K562 (cell line): Measurements from ENCODE around the gene PIP4K2A. TPM values are rescaled to one million over a fixed set of nuclear protein-coding genes. Genes with fewer than 3 reads are reported as not detected.

Experiments
- ATAC-seq: fragments of 200-7000 bp; cut with Tn5 transposase; 3 replicates; pipeline ENCODE4 v1.9.1; 2020; ENCODE audit warnings: moderate library complexity
- BruUV-seq: library from RNA; stranded (reverse); fragments of 400-500 nt; replicated peaks from 2 replicates; lab custom pipeline; 2021; lab: Mats Ljungman, UMichigan
- CTCF ChIA-PET: fragments of 300-600 bp; formaldehyde crosslinking; extraction: SDS; loops from one replicate; lab custom pipeline; 2021; ENCODE audit warnings: low intra/inter-chr PET ratio; lab: Yijun Ruan, JAX
- POLR2A ChIA-PET: fragments of 300-600, 350-650 bp; sonication (Branson Sonifier 250); formaldehyde crosslinking; extraction: SDS; loops from one replicate; lab custom pipeline; 2021; ENCODE audit warnings: antibody characterized with exemption, inconsistent platforms; lab: Yijun Ruan, JAX
- DNase-seq, 4 experiments: peaks; one replicate each; pipeline versions ENCODE4 v3.0.0 to v3.0.0-alpha.2; 2011 to 2018; ENCODE audit warnings: low spot score in 3 of 4, mixed read lengths in 3 of 4; ENCODE audit errors: extremely low read depth in 1 of 4
- FAIRE-seq: peaks from 2 replicates; lab custom pipeline; 2011; peaks lifted over from hg19 to GRCh38; lab: Jason Lieb, UNC
- H2AFZ ChIP-seq: 2 replicates; pipeline ENCODE4 v1.6.0; 2011; ENCODE audit warnings: low read depth, low read length, control low read depth, inconsistent platforms
- H3K27ac ChIP-seq: fragments of 200-600 bp; 3 replicates; pipeline ENCODE4 v1.8.0; 2011; ENCODE audit warnings: low read depth, mild to moderate bottlenecking, control low read depth, inconsistent platforms, low read length, moderate library complexity, mixed read lengths; ENCODE audit errors: extremely low read depth
- H3K27me3 ChIP-seq, 2 experiments: fragments of 300-600 bp in 1 of 2; 2 replicates in 1 of 2; 3 replicates in 1 of 2; pipeline versions ENCODE4 v1.6.0 to v1.8.0; 2011; ENCODE audit warnings: inconsistent platforms in 2 of 2, low read length in 2 of 2, mild to moderate bottlenecking in 1 of 2, mixed read lengths in 1 of 2, moderate library complexity in 1 of 2; ENCODE audit not compliant: control insufficient read depth in 2 of 2, insufficient read depth in 2 of 2
- H3K36me3 ChIP-seq: fragments of 300-600 bp; 3 replicates; pipeline ENCODE4 v1.8.0; 2011; ENCODE audit warnings: mild to moderate bottlenecking, low read length, inconsistent platforms; ENCODE audit not compliant: control insufficient read depth, insufficient read depth
- H3K4me1 ChIP-seq, 2 experiments: fragments of 200-600 bp in 1 of 2; replicated peaks in 1 of 2; 2 replicates in 1 of 2; 3 replicates in 1 of 2; pipeline versions ENCODE4 v1.5.1 to v1.8.0; 2011; ENCODE audit warnings: inconsistent platforms in 2 of 2, low read length in 2 of 2, mild to moderate bottlenecking in 1 of 2, mixed read lengths in 1 of 2, moderate library complexity in 1 of 2; ENCODE audit not compliant: control insufficient read depth in 2 of 2, insufficient read depth in 2 of 2
- H3K4me2 ChIP-seq: 2 replicates; pipeline ENCODE4 v1.6.1; 2011; ENCODE audit warnings: low read length, control low read depth, inconsistent platforms, mixed read lengths; ENCODE audit not compliant: insufficient read depth
- H3K4me3 ChIP-seq: fragments of 200-600 bp; sonication (generic), shearing (Covaris generic); 2 replicates; pipeline ENCODE4 v1.5.1; 2016; ENCODE audit warnings: control low read depth, inconsistent platforms
- H3K79me2 ChIP-seq: fragments of 200-600 bp; 3 replicates; pipeline ENCODE4 v1.8.0; 2011; ENCODE audit warnings: low read length, inconsistent platforms; ENCODE audit not compliant: control insufficient read depth, insufficient read depth
- H3K9ac ChIP-seq, 2 experiments: 2 replicates each; pipeline versions ENCODE4 v1.6.0 to v1.6.1; 2011; ENCODE audit warnings: low read depth in 2 of 2, low read length in 2 of 2, control low read depth in 1 of 2, inconsistent platforms in 1 of 2, mild to moderate bottlenecking in 1 of 2, mixed read lengths in 1 of 2; ENCODE audit not compliant: insufficient read depth in 1 of 2
- H3K9me1 ChIP-seq: one replicate; pipeline ENCODE4 v1.6.0; 2011; ENCODE audit warnings: inconsistent platforms, mild to moderate bottlenecking, low read length, moderate library complexity; ENCODE audit not compliant: control insufficient read depth, insufficient read depth
- H3K9me3 ChIP-seq: replicated peaks from 2 replicates; pipeline ENCODE4 v1.5.1; 2011; ENCODE audit warnings: low read depth, low read length, inconsistent platforms; ENCODE audit not compliant: control insufficient read depth, insufficient read depth
- H4K20me1 ChIP-seq: replicated peaks from 2 replicates; pipeline ENCODE4 v1.6.1; 2011; ENCODE audit warnings: low read length, inconsistent platforms, mixed read lengths; ENCODE audit not compliant: control insufficient read depth, insufficient read depth
- AFF4 ChIP-seq: sonication (generic); formaldehyde crosslinking; IDR thresholded peaks from 2 replicates; pipeline ENCODE4 v1.8.0; 2023; ENCODE audit warnings: mild to moderate bottlenecking, missing genetic modification reagents
- BACH1 ChIP-seq: fragments of 200-800 bp; sonication (Bioruptor generic); IDR thresholded peaks from 2 replicates; pipeline ENCODE4 v1.6.1; 2016; ENCODE audit warnings: missing genetic modification characterization, missing compliant biosample characterization
- CTBP1 ChIP-seq: fragments of 450-650 bp; IDR thresholded peaks from 2 replicates; pipeline ENCODE4 v1.6.1; 2016; ENCODE audit warnings: borderline replicate concordance
- DLX4 ChIP-seq: fragments of 250-450 bp; sonication (Bioruptor Pico); IDR thresholded peaks from 2 replicates; pipeline ENCODE4 v1.6.1; 2021; ENCODE audit warnings: mild to moderate bottlenecking
- DNMT1 ChIP-seq: fragments of 450-650 bp; IDR thresholded peaks from 2 replicates; pipeline ENCODE4 v1.6.1; 2016; ENCODE audit warnings: antibody characterized with exemption, mild to moderate bottlenecking
- EP400 ChIP-seq: fragments of 450-650 bp; IDR thresholded peaks from 2 replicates; pipeline ENCODE4 v1.6.1; 2017; ENCODE audit warnings: antibody characterized with exemption, mild to moderate bottlenecking, moderate library complexity
- HINFP ChIP-seq: fragments of 450-650 bp; conservative IDR thresholded peaks from 2 replicates; pipeline ENCODE4 v1.6.1; 2016; ENCODE audit warnings: missing genetic modification characterization, low read depth, mild to moderate bottlenecking, control low read depth, missing compliant biosample characterization
- HLTF ChIP-seq: fragments of 450-650 bp; IDR thresholded peaks from 2 replicates; pipeline ENCODE4 v1.6.1; 2016
- KDM4B ChIP-seq, 2 experiments: fragments of 450-650 bp in 1 of 2; sonication (generic) in 1 of 2; IDR thresholded peaks; 2 replicates each; pipeline ENCODE4 v1.6.1; 2016 to 2017; ENCODE audit warnings: borderline replicate concordance in 2 of 2, antibody characterized with exemption in 1 of 2, low read depth in 1 of 2, mild to moderate bottlenecking in 1 of 2
- MXI1 ChIP-seq: IDR thresholded peaks from 2 replicates; pipeline ENCODE4 v1.6.1; 2011; ENCODE audit warnings: low read depth, mild to moderate bottlenecking, improper control_type of control experiment, low read length
- NR2C1 ChIP-seq, 2 experiments: fragments of 450-650 bp; IDR thresholded peaks; 2 replicates each; pipeline ENCODE4 v1.6.1; 2017; ENCODE audit warnings: mild to moderate bottlenecking in 2 of 2, antibody characterized with exemption in 1 of 2, inconsistent platforms in 1 of 2, missing compliant biosample characterization in 1 of 2, missing genetic modification characterization in 1 of 2
- ZNF175 ChIP-seq: fragments of 200-800 bp; sonication (Bioruptor generic); IDR thresholded peaks from 2 replicates; pipeline ENCODE4 v1.6.1; 2016; ENCODE audit warnings: low read depth, mild to moderate bottlenecking, missing genetic modification characterization, missing compliant biosample characterization
- WGBS: fragments of 100-300 bp; shearing (Covaris generic); methylation state at CpG from one replicate; pipeline ENCODE4 v1.1.6; 2016; ENCODE audit warnings: low coverage, mixed read lengths; ENCODE audit not compliant: insufficient coverage; ENCODE audit errors: missing lambda C conversion rate; 5-methylcytosine and 5-hydroxymethylcytosine counted together
- in situ Hi-C: fragments of 300-500 bp; cut with MboI; formaldehyde crosslinking; loops from 4 replicates; pipeline ENCODE4 v1.15.0; 2018; ENCODE audit warnings: inconsistent platforms, mixed read lengths
- intact Hi-C: fragments of 100-400 bp; cut with micrococcal nuclease; formaldehyde crosslinking; loops from 2 replicates; pipeline ENCODE4 v1.14.2; 2022
- polyA plus RNA-seq, 8 experiments: library from polyadenylated mRNA; depleted of rRNA in 4 of 8; stranded (reverse) in 5 of 8; unstranded in 3 of 8; fragments of >200 nt; fragmentation: Nextera tagmentation in 2 of 8; fragmentation: Illumina TruSeq in 1 of 8; extraction: Ambion mirVana in 2 of 8; extraction: Trizol in 1 of 8; gene quantifications; 2 replicates each; pipeline versions ENCODE4 v1.2.1 to v1.2.3, GENCODE V29; 2011 to 2014; ENCODE audit warnings: inconsistent platforms in 1 of 8, missing spikeins in 1 of 8
- total RNA-seq, 7 experiments: library from RNA; depleted of rRNA in 6 of 7; stranded (reverse); fragments of >200 nt in 6 of 7; fragmentation: Illumina TruSeq in 2 of 7; extraction: Trizol in 2 of 7; gene quantifications; 2 replicates each; pipeline versions ENCODE4 v1.2.1 to v1.2.3, GENCODE V29; 2011 to 2021; ENCODE audit warnings: low replicate concordance in 1 of 7

The PIP4K2A gene
- total and polyA plus RNA-seq, 9 of the 15 experiments (the other 6 are each of a cell fraction or from before 2014, with no cell fraction given), result 35.6 to 117 (median 71.9) TPM

GRCh38 chr10:22611425-22612115, 102.8 kb downstream of the PIP4K2A start (continued):
- no peak for TF ChIP-seq HINFP (tag)
- TF ChIP-seq BACH1, result no peak

GRCh38 chr10:22610610-22611009, 103.8 kb downstream of the PIP4K2A start:
- H3K4me2 ChIP-seq, result no peak overlapping the region
- H3K27ac ChIP-seq, result no peak overlapping the region
- H3K4me3 ChIP-seq, result no peak overlapping the region
- POLR2A ChIA-PET, result no interaction called here
- no peak overlapping the region for H2AFZ ChIP-seq
- H3K9me1 ChIP-seq, result no peaks in the 10 kb centered on the region
- no peaks in the 10 kb centered on the region for H3K27me3 ChIP-seq
- intact Hi-C loops (no loop called here), in situ Hi-C loops (no loop called here)
- H3K9me3 ChIP-seq, result no peaks in the 10 kb centered on the region
- BruUV-seq, result no TSS peak
- DNase-seq (no peak), ATAC-seq (no peak), FAIRE-seq (no peak)
- peaks cover 7 to 18% of the 10 kb centered on the region in 2 experiments for H3K4me1 ChIP-seq
- H3K9ac ChIP-seq, result no peak overlapping the region
- peaks cover 63% of the 10 kb centered on the region for H3K79me2 ChIP-seq
- CTCF ChIA-PET, result no interaction called here
- WGBS, result 87% methylated on average over 5 of the region's 5 CpGs
- no peaks in the 10 kb centered on the region for H4K20me1 ChIP-seq
- peaks cover 66% of the 10 kb centered on the region; the same call in 2 of the 3 replicates for H3K36me3 ChIP-seq
- TF ChIP-seq ZNF175 (CRISPR knock-in tag) (no peak), KDM4B (IDR thresholded peaks at IDR 0.05; ENCODE audit: borderline replicate concordance in 2 of 2, low read depth in 1 of 2) (no peak), HLTF (no peak), AFF4 (CRISPR knock-in tag) (no peak), DLX4 (no peak), MXI1 (no peak), CTBP1 (no peak), DNMT1 (no peak), NR2C1 (IDR thresholded peaks at IDR 0.05) (no peak), NR2C1 (tag; IDR thresholded peaks at IDR 0.05) (no peak), HINFP (tag) (no peak), EP400 (no peak)
